ENCODE data around the gene CCL3.

The CCL3 gene

DNA sequence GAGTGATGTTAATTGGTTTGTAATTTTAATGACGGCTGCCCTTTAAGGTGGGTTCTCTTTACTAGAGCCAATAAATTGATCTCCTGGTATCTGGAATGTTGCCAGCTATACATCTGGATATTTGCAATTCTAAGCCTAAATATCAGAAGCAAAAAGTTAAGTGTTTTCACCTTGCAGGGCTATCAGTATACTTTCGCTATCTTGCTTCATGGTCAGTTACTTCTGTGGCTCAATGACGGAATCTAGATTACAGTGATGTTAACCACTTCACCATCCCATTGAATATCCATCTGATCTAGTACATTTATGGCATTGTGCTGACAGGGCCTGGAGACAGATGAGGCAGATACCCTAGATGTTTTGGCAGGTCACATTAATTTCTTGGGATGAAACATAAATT, 42.0 kb upstream of the CCL3 start:
- no peak overlapping the region for H3K4me3 ChIP-seq (ENCODE audit: low read depth, low read length)
- DNase-seq (ENCODE audit: low read depth), result no peak
- TF ChIP-seq, protein P1, sequence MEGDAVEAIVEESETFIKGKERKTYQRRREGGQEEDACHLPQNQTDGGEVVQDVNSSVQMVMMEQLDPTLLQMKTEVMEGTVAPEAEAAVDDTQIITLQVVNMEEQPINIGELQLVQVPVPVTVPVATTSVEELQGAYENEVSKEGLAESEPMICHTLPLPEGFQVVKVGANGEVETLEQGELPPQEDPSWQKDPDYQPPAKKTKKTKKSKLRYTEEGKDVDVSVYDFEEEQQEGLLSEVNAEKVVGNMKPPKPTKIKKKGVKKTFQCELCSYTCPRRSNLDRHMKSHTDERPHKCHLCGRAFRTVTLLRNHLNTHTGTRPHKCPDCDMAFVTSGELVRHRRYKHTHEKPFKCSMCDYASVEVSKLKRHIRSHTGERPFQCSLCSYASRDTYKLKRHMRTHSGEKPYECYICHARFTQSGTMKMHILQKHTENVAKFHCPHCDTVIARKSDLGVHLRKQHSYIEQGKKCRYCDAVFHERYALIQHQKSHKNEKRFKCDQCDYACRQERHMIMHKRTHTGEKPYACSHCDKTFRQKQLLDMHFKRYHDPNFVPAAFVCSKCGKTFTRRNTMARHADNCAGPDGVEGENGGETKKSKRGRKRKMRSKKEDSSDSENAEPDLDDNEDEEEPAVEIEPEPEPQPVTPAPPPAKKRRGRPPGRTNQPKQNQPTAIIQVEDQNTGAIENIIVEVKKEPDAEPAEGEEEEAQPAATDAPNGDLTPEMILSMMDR (conservative IDR thresholded peaks at IDR 0.05; ENCODE audit: low read depth, low read length), result no peak

DNA sequence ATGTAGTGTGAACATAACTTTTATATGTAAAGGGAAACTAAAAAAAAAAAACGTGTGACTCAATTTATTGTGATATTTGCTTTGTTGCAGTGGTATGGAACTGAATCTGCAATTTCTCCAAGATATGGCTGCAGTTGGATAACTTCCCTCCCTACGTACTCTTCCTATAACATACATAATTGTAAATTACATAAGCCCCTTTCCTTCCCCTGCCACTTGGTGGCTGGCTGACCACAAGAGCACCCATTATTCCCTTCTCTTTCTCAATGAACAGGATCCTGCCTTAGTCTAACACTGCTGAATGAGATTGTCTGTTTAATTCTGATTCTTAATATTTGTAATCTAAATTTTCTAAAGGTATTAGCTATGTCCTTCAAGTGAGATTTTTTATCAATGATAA, 41.5 kb upstream of the CCL3 start:
- DNase-seq (ENCODE audit: low read depth), result no peak
- TF ChIP-seq, protein P1 (conservative IDR thresholded peaks at IDR 0.05; ENCODE audit: low read depth, low read length), result peak; percentile 13
- H3K4me3 ChIP-seq (ENCODE audit: low read depth, low read length), result no peak overlapping the region

GRCh38 chr17:36130346-36130745, 40.4 kb upstream of the CCL3 start:
- no peak for DNase-seq (ENCODE audit: low read depth)
- TF ChIP-seq, protein P1 (conservative IDR thresholded peaks at IDR 0.05; ENCODE audit: low read depth, low read length), result no peak
- H3K4me3 ChIP-seq (ENCODE audit: low read depth, low read length), result no peak overlapping the region

GRCh38 chr17:36129616-36130015, 39.7 kb upstream of the CCL3 start:
- H3K4me3 ChIP-seq (ENCODE audit: low read depth, low read length), result no peak overlapping the region
- TF ChIP-seq, protein P1 (conservative IDR thresholded peaks at IDR 0.05; ENCODE audit: low read depth, low read length), result no peak
- DNase-seq (ENCODE audit: low read depth), result no peak

DNA sequence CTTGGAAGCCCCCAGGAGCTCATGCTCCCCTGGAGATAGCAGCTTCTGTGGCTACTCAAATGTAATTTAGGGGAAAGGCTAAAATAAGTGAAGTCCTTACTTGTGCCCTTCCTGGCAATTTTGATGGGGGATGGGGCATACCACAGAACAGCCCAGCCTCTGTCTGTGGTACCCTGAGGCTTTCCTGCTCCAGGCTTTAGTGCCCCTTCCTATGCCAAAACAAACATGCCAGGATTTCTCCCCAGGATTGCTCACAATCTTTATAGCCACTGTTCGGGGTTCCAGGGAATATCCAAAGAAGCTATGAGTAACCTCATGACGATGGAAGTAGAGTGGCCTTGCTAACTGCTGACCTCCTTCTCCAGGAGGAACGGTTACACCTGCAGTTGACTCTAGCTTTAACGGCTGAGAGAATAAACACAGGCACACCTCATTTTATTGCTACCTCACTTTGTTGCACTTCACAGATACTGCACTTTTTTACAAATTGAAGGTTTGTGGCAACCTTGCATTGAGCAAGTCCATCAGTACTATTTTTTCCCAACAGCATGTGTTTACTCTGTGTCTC, 38.6 kb upstream of the CCL3 start:
- H3K4me3 ChIP-seq (ENCODE audit: low read depth, low read length), result no peak overlapping the region
- TF ChIP-seq, protein P1 (conservative IDR thresholded peaks at IDR 0.05; ENCODE audit: low read depth, low read length), result no peak
- DNase-seq (ENCODE audit: low read depth), result no peak

DNA sequence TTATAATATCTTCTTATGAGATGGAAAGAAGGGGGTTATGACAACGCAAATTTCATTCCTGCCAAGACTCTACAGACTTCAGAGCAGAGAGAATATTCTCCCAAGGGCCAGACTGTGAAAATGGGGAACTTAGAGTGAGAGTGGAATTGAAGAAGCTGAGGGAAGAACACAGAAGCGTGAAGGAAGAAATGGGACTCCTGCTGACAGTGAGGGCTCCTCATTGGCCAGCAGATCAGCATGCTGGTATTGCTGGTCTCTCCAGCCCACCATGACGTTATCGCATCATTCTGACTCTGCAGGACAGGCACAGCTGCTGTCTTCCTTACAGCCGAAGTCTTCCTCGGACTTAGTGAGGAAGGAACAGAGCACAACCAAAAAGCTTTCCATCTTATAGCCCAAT, 38.0 kb upstream of the CCL3 start:
- no peak for DNase-seq (ENCODE audit: low read depth)
- TF ChIP-seq, protein P1 (conservative IDR thresholded peaks at IDR 0.05; ENCODE audit: low read depth, low read length), result no peak
- H3K4me3 ChIP-seq (ENCODE audit: low read depth, low read length), result no peak overlapping the region

- TF ChIP-seq, protein P1 (conservative IDR thresholded peaks at IDR 0.05; ENCODE audit: low read depth, low read length), result no peak
- no peak overlapping the region for H3K4me3 ChIP-seq (ENCODE audit: low read depth, low read length)
- DNase-seq (ENCODE audit: low read depth), result no peak
These were observed 37.4 kb upstream of the CCL3 start for GRCh38 chr17:36127199-36127893.
